ENCODE results near the gene S1PR2.
A peak's percentile ranks its signal among the peaks of the same experiment; 100 is the strongest.
"Not testable (repeated sequence)": the region's sequence is repeated elsewhere in the genome, so short reads cannot be mapped to it uniquely, and the experiment has no call there.

S1PR2 gene

DNA sequence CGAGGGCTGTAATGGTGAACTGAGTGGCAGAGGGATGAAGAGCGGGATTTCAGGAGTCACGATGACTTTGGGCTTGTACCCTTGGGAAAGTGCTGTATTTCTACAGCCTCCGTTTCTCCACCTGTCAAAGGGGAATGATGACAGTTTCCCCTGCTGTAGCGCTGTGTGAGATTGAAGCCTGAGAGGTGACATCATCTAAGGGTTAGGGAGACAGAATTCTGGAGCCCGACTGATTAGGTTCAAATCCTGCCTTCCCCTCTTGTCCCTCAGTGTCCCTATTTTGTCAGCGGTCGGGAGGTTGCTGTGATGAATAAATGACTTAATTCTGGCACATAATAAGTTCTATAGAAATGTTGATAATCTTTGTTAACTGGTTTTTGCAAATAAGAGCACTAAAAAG lies 21.6 kb upstream of the S1PR2 start:
- no peak for DNase-seq (ENCODE audit: low spot score)

GRCh38 chr19:10251792-10252694 lies 20.9 kb upstream of the S1PR2 start, which contains the start of gene MRPL4:
Gene MRPL4, plus strand, starts transcription at chr19:10252214. Its CDS starts 40 bp downstream, at chr19:10252254.
- peak; percentile 100 for DNase-seq (ENCODE audit: low spot score)

DNA sequence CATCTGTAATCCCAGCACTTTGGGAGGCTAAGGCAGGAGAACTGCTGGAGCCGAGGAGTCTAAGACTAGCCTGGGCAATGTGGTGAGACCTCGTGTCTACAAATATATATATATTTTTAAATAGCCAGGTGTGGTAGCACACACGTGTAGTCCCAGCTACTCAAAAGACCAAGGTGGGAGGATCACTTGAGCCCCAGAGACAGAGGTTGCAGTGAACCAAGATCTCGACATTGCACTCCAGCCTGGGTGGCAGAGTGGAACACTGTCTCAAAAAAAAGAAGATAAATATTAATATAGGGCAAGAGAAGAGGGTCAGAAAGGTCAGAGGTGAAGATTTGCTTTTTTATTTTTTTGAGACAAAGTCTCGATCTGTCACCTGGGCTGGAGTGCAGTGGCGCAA lies 15.4 kb upstream of the S1PR2 start:
- DNase-seq (ENCODE audit: low spot score), result no peak

- no peak for DNase-seq (ENCODE audit: low spot score)
Measured at GRCh38 chr19:10245189-10245939, 14.2 kb upstream of the S1PR2 start.

DNA sequence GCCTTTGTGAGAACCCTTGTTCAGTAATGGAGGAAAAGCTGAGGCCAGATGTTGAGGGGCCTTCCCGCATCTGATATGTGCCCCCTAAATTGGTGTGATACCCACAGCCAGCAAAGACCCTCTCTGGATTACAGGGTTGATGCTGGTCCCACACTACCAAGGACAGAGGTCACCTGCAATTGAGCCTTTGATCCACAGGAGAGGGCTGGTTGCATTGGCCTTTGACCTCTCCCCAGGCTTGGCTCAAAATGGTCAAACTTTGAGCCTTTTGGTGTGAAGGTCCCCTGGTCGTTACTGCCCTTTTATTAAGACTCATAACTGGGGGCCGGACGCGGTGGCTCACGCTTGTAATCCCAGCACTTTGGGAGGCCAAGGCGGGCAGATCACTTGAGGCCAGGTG lies 12.5 kb upstream of the S1PR2 start:
- DNase-seq (ENCODE audit: low spot score), result no peak

DNA sequence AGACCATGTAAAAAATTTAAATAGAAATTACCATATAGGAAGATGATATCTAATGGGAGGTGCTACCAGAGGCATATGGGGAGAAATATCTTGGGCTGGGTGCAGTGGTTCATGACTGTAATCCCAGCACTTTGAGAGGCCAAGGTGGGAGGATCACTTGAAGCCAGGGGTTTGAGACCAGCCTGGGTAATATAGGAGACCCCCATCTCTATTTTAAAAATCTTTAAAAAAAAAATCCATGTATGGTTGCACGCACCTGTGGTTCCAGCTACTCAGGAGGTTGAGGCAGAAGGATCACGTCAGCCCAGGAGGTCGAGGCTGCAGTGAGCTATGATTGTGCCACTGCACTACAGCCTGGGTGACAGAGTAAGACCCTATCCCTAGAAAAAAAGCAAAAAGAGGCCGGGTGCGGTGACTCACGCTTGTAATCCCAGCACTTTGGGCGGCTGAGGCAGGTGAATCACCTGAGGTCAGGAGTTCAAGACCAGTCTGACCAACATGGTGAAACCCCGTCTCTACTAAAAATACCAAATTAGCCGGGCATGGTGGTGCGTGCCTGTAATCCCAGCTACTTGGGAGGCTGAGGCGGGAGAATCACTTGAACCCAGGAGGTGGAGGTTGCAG lies 10.8 kb upstream of the S1PR2 start:
- not testable (repeated sequence) for DNase-seq (ENCODE audit: low spot score)

DNA sequence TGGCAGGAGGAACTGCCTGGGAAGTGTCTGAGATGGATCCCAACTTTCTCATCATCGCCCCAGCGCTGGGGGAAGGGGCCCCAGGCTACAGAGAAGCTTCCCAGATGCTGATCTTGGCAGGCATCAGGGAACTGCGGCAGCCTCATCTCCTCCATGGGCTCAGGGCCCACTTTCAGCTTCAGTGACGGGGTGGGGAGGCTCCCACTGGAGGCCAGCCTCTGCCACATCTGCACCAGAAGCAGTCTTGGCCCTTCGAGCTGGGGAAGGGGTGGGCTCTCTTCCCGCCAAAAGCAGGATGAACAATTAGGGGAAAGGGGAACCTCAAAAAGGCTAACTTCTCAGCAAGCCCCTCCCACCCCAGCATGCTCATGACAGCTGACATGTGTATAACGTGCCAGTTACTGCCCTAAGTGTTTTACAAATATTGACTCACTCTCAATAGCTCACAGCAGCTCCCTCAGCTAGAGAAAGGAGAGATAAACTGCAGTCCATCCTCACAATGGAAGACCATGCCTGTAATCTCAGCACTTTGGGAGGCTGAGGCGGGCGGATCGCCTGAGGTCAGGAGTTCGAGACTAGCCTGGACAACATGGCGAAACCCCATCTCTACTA lies 7.1 kb upstream of the S1PR2 start:
- no peak for DNase-seq (ENCODE audit: low spot score)

GRCh38 chr19:10237702-10238101 lies 6.6 kb upstream of the S1PR2 start:
- no peak for DNase-seq (ENCODE audit: low spot score)

GRCh38 chr19:10235409-10235808 lies 4.3 kb upstream of the S1PR2 start:
- DNase-seq (ENCODE audit: low spot score), result not testable (repeated sequence)

GRCh38 chr19:10235003-10235402 lies 3.9 kb upstream of the S1PR2 start:
- no peak for DNase-seq (ENCODE audit: low spot score)

GRCh38 chr19:10233946-10234345 lies 2.8 kb upstream of the S1PR2 start:
- DNase-seq (ENCODE audit: low spot score), result no peak

DNA sequence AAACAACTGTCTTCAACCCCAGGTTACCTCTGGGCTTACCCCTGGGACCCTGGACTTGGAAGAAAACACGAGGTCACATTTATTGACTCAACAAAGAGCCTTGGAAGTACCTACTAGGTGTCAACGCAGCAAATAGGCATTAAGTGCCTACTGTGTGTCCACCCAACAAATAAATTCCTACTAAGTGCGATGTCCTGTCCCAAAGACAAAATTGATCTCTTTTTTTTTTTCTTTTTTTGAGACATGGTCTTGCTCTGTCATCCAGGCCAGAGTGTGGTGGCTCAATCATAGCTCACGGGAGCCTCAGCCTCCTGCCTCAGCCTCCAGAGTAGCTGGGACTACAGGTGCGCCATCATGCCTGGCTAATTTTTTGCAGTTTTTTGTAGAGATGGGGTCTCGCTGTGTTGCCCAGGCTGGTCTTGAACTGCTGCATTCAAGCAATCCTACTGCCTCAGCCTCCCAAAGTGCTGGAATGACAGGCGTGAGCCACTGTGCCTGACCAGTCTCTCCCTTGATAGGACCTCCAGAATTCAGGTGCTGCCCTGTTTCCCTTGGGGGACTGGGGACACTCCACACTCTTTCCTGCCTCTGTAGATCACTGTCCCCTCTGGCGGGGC lies 589 bp upstream of the S1PR2 start:
- no peak for DNase-seq (ENCODE audit: low spot score)

DNA sequence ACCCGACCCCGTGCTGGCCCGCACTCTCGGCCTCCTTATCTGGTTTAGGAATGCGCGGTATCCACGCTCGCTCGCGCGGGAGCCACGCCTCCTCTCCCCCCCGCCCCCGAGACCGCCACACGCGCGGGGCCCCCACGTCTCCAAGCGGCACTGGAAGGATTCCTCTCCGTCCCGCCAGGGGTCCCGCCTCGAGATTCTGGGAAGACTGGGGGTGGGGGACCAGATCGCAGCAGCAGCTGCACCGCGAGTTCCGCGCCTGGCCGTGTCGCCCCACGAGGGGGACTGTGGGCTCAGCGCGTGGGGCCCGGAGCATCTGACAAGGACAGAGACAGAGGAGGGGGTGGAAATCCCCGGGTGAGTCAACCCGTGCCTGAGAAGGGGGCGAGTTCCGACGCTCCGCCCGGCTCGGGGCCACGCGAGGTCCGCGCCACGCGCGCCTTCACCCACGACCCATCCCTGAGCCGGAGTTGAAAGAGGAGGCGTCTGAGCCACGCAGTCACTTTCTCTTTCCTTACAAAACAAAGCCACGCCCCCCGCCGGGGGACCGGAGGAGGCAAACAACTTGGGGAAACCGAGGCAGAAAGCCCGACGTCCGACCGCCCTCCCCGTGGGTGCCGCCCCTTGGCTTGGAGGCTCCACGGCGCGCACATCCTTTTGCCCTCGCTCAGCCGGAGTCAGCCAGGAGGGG lies 814 bp downstream of the S1PR2 start:
- no peak for DNase-seq (ENCODE audit: low spot score)

- peak; percentile 9 for DNase-seq (ENCODE audit: low spot score)
Measured at GRCh38 chr19:10228920-10229319, 2.2 kb downstream of the S1PR2 start.

DNA sequence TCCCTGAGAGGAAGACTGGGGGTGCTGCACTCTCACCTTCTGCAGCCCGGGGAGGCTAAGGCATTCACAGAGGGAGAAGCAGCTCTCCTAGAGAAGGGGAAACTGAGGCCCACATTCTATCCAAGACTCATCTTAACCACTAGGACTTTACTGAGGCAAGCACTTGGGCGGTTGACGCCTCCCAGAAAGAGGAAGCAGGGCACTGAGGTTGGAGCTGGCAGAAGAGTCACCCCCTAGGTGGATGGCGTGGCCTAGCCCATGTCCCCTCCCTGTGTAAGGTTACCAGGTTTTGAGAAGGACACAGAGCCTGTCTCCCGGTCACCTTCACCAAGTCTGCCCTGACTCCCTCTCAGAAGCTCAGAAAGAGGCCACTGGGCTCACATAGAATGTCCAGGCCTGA lies 2.7 kb downstream of the S1PR2 start:
- peak; percentile 6 for DNase-seq (ENCODE audit: low spot score)

DNA sequence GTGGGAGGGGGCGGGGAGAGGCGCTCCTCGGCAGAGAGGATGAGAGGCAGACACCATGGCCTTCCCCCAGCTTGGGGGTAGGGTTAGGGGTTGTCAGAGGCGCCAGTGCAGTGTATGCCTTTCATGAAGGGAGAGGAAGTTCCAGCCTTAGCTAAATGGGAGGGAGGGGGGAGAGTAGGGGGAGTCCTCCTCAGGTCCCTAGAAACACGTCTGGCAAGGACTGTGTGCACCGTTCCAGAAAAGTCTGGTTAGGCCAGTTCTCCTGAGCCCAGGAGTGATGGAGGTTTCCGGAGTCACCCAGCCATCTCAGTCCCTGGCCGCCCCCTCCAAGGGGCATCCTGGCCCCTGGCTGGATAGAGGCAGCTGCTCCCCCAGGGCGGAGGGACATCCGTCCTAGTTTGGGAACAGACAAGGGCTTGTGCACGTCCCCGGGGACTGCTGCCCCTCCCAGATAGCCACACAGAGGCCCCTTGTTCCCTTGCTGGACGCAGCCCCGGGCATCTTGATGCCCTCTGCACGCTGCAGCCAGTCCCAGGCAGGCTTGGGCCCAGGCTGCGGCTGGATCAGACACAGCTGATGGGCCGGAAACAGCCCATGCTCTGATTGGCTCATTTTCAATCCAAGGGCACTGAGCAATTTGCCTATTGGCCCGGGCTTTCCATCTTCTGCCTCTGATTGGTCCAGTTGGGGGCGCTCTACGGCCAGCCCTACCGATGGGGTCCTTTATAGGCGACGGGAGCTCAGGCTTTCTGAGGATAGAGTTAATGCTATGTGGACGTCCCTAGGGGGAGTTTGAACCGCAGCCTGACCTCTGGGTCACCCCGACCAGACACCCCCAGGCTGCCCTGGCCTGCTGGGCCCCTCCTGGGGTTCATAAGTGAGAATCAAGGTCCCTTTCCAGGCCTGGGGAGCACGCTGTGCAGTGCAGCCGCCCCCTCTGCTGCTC lies 3.8 kb downstream of the S1PR2 start:
- DNase-seq (ENCODE audit: low spot score), result peak; percentile 98

DNA sequence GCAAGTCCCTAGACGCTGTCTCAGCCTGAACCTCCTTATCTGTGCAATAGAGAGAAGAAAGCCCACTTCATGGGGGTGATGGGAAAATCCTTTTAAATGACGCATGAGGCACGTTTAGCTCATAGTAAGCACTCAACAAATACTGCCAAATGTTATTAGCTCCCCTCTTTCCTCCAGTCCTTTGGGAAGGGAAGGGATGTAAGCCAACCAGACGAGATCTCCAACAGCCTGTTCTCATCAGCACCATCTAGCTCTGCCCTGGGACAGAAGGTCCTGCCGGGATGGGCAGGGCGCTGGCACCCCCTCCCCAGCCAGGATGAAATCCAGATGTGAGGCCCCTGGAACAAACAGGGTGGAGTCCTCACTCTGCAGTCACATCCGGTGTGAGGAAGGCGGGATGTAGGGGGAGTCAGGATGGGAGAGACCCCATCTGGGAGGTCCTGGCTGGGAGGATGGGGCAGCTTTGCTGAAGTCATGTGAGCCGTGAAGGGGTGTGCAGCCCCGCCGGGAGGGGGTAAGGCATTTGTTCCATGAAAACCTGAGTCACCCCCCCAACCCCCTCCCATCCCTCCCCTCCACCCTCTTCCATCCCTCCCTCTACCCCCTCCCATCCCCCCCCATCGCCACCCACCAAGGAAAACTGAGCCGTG lies 4.6 kb downstream of the S1PR2 start:
- DNase-seq (ENCODE audit: low spot score), result peak; percentile 44

DNA sequence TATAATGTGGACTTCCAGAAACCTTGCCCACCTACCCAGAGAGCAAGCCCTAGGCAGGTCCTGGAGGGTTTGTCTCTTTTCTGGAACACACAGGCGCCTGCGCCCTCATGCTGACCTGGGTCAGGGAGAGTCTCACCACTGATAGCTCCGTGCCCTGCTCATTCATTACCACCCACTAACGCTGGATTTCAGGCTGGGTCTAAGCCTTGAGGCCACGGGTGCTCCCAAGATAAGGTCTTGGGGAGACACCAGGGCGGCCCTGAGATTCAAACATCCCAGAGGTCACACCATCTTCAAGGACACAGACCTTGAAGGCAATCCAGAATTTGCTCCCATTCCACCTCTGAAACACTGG lies 5.1 kb downstream of the S1PR2 start:
- no peak for DNase-seq (ENCODE audit: low spot score)

- DNase-seq (ENCODE audit: low spot score), result no peak
Measured at GRCh38 chr19:10224337-10224736, 6.8 kb downstream of the S1PR2 start.

Data from pons (tissue), 1 donor.